DND-41 (cell line): ENCODE measurements around the gene NEURL1.

Experiments used
- EZH2 ChIP-seq: IDR thresholded peaks from 3 replicates; pipeline ENCODE4 v1.6.1; 2012; ENCODE audit warnings: borderline replicate concordance, low read depth, mild to moderate bottlenecking, moderate library complexity, low read length, inconsistent platforms; ENCODE audit not compliant: severe bottlenecking
- TF ChIP-seq, protein P1 (sequence below): IDR thresholded peaks from 2 replicates; pipeline ENCODE4 v1.5.1; 2012; ENCODE audit warnings: borderline replicate concordance, low read length, moderate library complexity, mild to moderate bottlenecking; ENCODE audit not compliant: poor library complexity, severe bottlenecking; ENCODE audit errors: extremely low read depth

DNA sequence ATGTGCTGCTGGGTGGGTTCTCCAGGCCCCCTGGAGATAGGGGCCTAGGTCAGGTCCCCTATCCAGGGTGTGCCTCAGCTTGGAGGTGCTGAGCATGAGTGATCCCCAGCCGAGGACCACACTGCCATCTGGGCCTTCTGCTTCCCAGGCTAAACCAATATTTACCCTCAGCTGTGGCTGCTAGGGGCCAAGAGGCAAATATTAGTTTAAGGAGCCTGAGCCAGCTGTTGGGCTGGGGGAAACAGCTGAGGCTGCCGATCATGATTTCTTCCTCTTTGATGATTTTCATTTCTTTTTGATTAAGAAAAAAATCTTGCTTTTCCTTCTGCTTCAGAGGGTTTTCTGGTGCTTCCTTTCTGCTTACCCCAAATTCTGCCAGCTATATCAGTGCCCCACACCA lies 83.4 kb downstream of the NEURL1 start:
- TF ChIP-seq, protein P1, sequence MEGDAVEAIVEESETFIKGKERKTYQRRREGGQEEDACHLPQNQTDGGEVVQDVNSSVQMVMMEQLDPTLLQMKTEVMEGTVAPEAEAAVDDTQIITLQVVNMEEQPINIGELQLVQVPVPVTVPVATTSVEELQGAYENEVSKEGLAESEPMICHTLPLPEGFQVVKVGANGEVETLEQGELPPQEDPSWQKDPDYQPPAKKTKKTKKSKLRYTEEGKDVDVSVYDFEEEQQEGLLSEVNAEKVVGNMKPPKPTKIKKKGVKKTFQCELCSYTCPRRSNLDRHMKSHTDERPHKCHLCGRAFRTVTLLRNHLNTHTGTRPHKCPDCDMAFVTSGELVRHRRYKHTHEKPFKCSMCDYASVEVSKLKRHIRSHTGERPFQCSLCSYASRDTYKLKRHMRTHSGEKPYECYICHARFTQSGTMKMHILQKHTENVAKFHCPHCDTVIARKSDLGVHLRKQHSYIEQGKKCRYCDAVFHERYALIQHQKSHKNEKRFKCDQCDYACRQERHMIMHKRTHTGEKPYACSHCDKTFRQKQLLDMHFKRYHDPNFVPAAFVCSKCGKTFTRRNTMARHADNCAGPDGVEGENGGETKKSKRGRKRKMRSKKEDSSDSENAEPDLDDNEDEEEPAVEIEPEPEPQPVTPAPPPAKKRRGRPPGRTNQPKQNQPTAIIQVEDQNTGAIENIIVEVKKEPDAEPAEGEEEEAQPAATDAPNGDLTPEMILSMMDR, result no peak
- TF ChIP-seq EZH2, result no peak
